ENCODE data around the gene HES4.
"Not testable (repeated sequence)": the region's sequence is repeated elsewhere in the genome, so short reads cannot be mapped to it uniquely, and the experiment has no call there.

Gene HES4

GRCh38 chr1:1014799-1015681, 15.1 kb upstream of the HES4 start:
- Mint-ChIP-seq H3K27me3 (ENCODE audit: low read depth) (no peaks in the 10 kb centered on the region), H3K9me3 (no peaks in the 10 kb centered on the region), H3K36me3 (ENCODE audit: low read depth) (peaks cover 14% of the 10 kb centered on the region), H3K4me3 (peak overlapping the region; percentile 97), H3K4me1 (ENCODE audit: low read depth) (peaks cover 10% of the 10 kb centered on the region), H3K27ac (peak overlapping the region; percentile 76)
- DNase-seq (ENCODE audit: low spot score) = no peak

- no peak for DNase-seq (ENCODE audit: low spot score)
- Mint-ChIP-seq H3K36me3 (ENCODE audit: low read depth) (peaks cover 14% of the 10 kb centered on the region), H3K4me3 (peak overlapping the region; percentile 97), H3K9me3 (no peaks in the 10 kb centered on the region), H3K27ac (peak overlapping the region; percentile 96), H3K27me3 (ENCODE audit: low read depth) (peaks cover under 1% of the 10 kb centered on the region), H3K4me1 (ENCODE audit: low read depth) (peaks cover 10% of the 10 kb centered on the region)
These were observed 14.2 kb upstream of the HES4 start for GRCh38 chr1:1013922-1014648.

- H3K4me3 Mint-ChIP-seq = peak within 1 kb of the TSS; percentile 97
- H3K4me1 Mint-ChIP-seq (ENCODE audit: low read depth) = peaks cover 10% of the 10 kb centered on the region
- peak within 1 kb of the TSS; percentile 96 for H3K27ac Mint-ChIP-seq
- H3K36me3 Mint-ChIP-seq (ENCODE audit: low read depth) = peaks cover 14% of the 10 kb centered on the region
- peaks cover 3% of the 10 kb centered on the region for H3K27me3 Mint-ChIP-seq (ENCODE audit: low read depth)
- H3K9me3 Mint-ChIP-seq = no peaks in the 10 kb centered on the region
- peak; percentile 88 for DNase-seq (ENCODE audit: low spot score)
These were observed 13.4 kb upstream of the HES4 start, which contains the start of gene ISG15 for GRCh38 chr1:1013105-1013921. ISG15 (plus strand) TSS chr1:1013497; CDS start chr1:1013574, 77 bp downstream.

- Mint-ChIP-seq H3K4me3 (peak overlapping the region; percentile 97), H3K4me1 (ENCODE audit: low read depth) (peaks cover 10% of the 10 kb centered on the region), H3K36me3 (ENCODE audit: low read depth) (peaks cover 14% of the 10 kb centered on the region), H3K27ac (peak overlapping the region; percentile 96)
- H3K27me3 Mint-ChIP-seq (ENCODE audit: low read depth); DNase-seq (ENCODE audit: low spot score); H3K9me3 Mint-ChIP-seq: not testable (repeated sequence)
These were observed 12.8 kb upstream of the HES4 start for GRCh38 chr1:1012736-1013104.

- DNase-seq (ENCODE audit: low spot score) = no peak
- H3K27me3 Mint-ChIP-seq (ENCODE audit: low read depth) = peaks cover 10% of the 10 kb centered on the region
- peaks cover 9% of the 10 kb centered on the region for H3K36me3 Mint-ChIP-seq (ENCODE audit: low read depth)
- no peak overlapping the region for H3K4me3 Mint-ChIP-seq
- peaks cover 4% of the 10 kb centered on the region for H3K4me1 Mint-ChIP-seq (ENCODE audit: low read depth)
- no peaks in the 10 kb centered on the region for H3K9me3 Mint-ChIP-seq
- H3K27ac Mint-ChIP-seq = no peak overlapping the region
These were observed 11.6 kb upstream of the HES4 start for GRCh38 chr1:1011396-1011949.

- not testable (repeated sequence) for H3K36me3 Mint-ChIP-seq (ENCODE audit: low read depth); H3K27ac Mint-ChIP-seq
These were observed 10.2 kb upstream of the HES4 start for GRCh38 chr1:1010131-1010530.

GRCh38 chr1:1006305-1007159, 6.6 kb upstream of the HES4 start:
- Mint-ChIP-seq H3K27me3 (ENCODE audit: low read depth) (peaks cover 33% of the 10 kb centered on the region), H3K27ac (no peak overlapping the region), H3K4me1 (ENCODE audit: low read depth) (peaks cover 10% of the 10 kb centered on the region), H3K4me3 (no peak overlapping the region), H3K9me3 (no peaks in the 10 kb centered on the region), H3K36me3 (ENCODE audit: low read depth) (no peaks in the 10 kb centered on the region)
- no peak for DNase-seq (ENCODE audit: low spot score)

More at GRCh38 chr1:1010131-1010530, 10.2 kb upstream of the HES4 start:
- not testable (repeated sequence) for H3K4me1 Mint-ChIP-seq (ENCODE audit: low read depth); DNase-seq (ENCODE audit: low spot score); H3K4me3 Mint-ChIP-seq; H3K9me3 Mint-ChIP-seq
- peaks cover 13% of the 10 kb centered on the region for H3K27me3 Mint-ChIP-seq (ENCODE audit: low read depth)

GRCh38 chr1:1005774-1006304, 5.9 kb upstream of the HES4 start:
- Mint-ChIP-seq H3K9me3 (no peaks in the 10 kb centered on the region), H3K4me1 (ENCODE audit: low read depth) (peaks cover 10% of the 10 kb centered on the region), H3K27me3 (ENCODE audit: low read depth) (peaks cover 33% of the 10 kb centered on the region), H3K4me3 (no peak overlapping the region), H3K27ac (no peak overlapping the region), H3K36me3 (ENCODE audit: low read depth) (no peaks in the 10 kb centered on the region)
- DNase-seq (ENCODE audit: low spot score) = no peak

GRCh38 chr1:1004780-1005697, 5.1 kb upstream of the HES4 start:
- peaks cover 12% of the 10 kb centered on the region for H3K4me1 Mint-ChIP-seq (ENCODE audit: low read depth)
- H3K4me3 Mint-ChIP-seq = peak overlapping the region; percentile 28
- H3K27me3 Mint-ChIP-seq (ENCODE audit: low read depth) = peaks cover 35% of the 10 kb centered on the region

GRCh38 chr1:1004420-1004779, 4.5 kb upstream of the HES4 start:
- Mint-ChIP-seq H3K9me3 (no peaks in the 10 kb centered on the region), H3K27me3 (ENCODE audit: low read depth) (peaks cover 37% of the 10 kb centered on the region), H3K4me3 (peak overlapping the region; percentile 28), H3K36me3 (ENCODE audit: low read depth) (no peaks in the 10 kb centered on the region), H3K4me1 (ENCODE audit: low read depth) (peaks cover 12% of the 10 kb centered on the region), H3K27ac (no peak overlapping the region)
- no peak for DNase-seq (ENCODE audit: low spot score)

More at GRCh38 chr1:1004780-1005697, 5.1 kb upstream of the HES4 start:
- no peaks in the 10 kb centered on the region for H3K9me3 Mint-ChIP-seq
- H3K27ac Mint-ChIP-seq = no peak overlapping the region
- no peaks in the 10 kb centered on the region for H3K36me3 Mint-ChIP-seq (ENCODE audit: low read depth)
- DNase-seq (ENCODE audit: low spot score) = no peak

GRCh38 chr1:1003618-1004419, 3.9 kb upstream of the HES4 start:
- DNase-seq (ENCODE audit: low spot score) = no peak
- H3K27ac Mint-ChIP-seq = no peak overlapping the region
- H3K27me3 Mint-ChIP-seq (ENCODE audit: low read depth) = peaks cover 34% of the 10 kb centered on the region
- peaks cover 12% of the 10 kb centered on the region for H3K4me1 Mint-ChIP-seq (ENCODE audit: low read depth)
- no peak overlapping the region for H3K4me3 Mint-ChIP-seq
- H3K36me3 Mint-ChIP-seq (ENCODE audit: low read depth) = no peaks in the 10 kb centered on the region
- no peaks in the 10 kb centered on the region for H3K9me3 Mint-ChIP-seq

Measured in T-helper 2 cell treated with Interferon-gamma antibody and Interleukin-4, amounts not matched to agents 5 μg/mL and 100 μg/mL, for 36 hours (primary cell).